WTC11 (cell line): Measurements from ENCODE around the gene CACNA1B.

ENCODE experiments used
- GTF2I ChIP-seq: fragments of 250-450 bp; sonication (Bioruptor Pico); conservative IDR thresholded peaks from 2 replicates; pipeline ENCODE4 v1.4.0; 2021; ENCODE audit warnings: mild to moderate bottlenecking
- NR3C1 ChIP-seq: sonication (generic); formaldehyde crosslinking; conservative IDR thresholded peaks from 2 replicates; pipeline ENCODE4 v1.8.1; 2023; ENCODE audit warnings: low read depth, mild to moderate bottlenecking, missing genetic modification reagents
- TF ChIP-seq, protein P1 (sequence below): fragments of 200-600 bp; IDR thresholded peaks from 2 replicates; pipeline ENCODE4 v1.8.0; 2022; ENCODE audit warnings: antibody characterized with exemption
- TF ChIP-seq, protein P2 (sequence below): sonication (generic); formaldehyde crosslinking; IDR thresholded peaks from 2 replicates; pipeline ENCODE4 v1.8.0; 2022; ENCODE audit warnings: mild to moderate bottlenecking, missing genetic modification reagents
- TF ChIP-seq, protein P3 (sequence below): sonication (generic); formaldehyde crosslinking; IDR thresholded peaks from 2 replicates; pipeline ENCODE4 v1.8.0; 2023; ENCODE audit warnings: missing genetic modification reagents
- TF ChIP-seq, protein P4 (sequence below): sonication (generic); formaldehyde crosslinking; IDR thresholded peaks from 2 replicates; pipeline ENCODE4 v1.8.1; 2023; ENCODE audit warnings: mild to moderate bottlenecking, missing genetic modification reagents
- TF ChIP-seq, protein P5 (sequence below): fragments of 250-450 bp; sonication (Bioruptor Pico); conservative IDR thresholded peaks from 2 replicates; pipeline ENCODE4 v1.9.0; 2021; ENCODE audit warnings: mild to moderate bottlenecking

DNA sequence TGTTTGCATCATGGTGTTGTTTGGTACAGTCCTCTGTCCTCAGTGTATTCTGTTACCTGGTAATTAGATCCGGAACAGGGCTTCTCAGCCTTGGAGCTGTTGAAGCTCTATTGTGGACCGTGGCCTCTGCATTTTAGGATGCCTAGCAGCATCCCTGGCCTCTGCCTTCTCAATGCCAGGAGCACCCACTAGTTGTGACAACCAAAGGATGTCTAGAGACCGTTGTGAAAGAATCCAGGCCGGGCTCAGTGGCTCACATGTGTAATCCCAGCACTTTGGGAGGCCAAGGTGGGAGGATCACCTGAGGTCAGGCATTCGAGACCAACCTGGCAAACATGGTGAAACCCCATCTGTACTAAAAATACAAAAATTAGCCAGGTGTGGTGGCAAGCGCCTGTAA lies 159.6 kb downstream of the CACNA1B start:
- TF ChIP-seq GTF2I: no peak
- TF ChIP-seq, protein P1, sequence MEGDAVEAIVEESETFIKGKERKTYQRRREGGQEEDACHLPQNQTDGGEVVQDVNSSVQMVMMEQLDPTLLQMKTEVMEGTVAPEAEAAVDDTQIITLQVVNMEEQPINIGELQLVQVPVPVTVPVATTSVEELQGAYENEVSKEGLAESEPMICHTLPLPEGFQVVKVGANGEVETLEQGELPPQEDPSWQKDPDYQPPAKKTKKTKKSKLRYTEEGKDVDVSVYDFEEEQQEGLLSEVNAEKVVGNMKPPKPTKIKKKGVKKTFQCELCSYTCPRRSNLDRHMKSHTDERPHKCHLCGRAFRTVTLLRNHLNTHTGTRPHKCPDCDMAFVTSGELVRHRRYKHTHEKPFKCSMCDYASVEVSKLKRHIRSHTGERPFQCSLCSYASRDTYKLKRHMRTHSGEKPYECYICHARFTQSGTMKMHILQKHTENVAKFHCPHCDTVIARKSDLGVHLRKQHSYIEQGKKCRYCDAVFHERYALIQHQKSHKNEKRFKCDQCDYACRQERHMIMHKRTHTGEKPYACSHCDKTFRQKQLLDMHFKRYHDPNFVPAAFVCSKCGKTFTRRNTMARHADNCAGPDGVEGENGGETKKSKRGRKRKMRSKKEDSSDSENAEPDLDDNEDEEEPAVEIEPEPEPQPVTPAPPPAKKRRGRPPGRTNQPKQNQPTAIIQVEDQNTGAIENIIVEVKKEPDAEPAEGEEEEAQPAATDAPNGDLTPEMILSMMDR: no peak
- TF ChIP-seq, protein P2, sequence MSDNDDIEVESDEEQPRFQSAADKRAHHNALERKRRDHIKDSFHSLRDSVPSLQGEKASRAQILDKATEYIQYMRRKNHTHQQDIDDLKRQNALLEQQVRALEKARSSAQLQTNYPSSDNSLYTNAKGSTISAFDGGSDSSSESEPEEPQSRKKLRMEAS (CRISPR knock-in tag): no peak
- TF ChIP-seq, protein P3, sequence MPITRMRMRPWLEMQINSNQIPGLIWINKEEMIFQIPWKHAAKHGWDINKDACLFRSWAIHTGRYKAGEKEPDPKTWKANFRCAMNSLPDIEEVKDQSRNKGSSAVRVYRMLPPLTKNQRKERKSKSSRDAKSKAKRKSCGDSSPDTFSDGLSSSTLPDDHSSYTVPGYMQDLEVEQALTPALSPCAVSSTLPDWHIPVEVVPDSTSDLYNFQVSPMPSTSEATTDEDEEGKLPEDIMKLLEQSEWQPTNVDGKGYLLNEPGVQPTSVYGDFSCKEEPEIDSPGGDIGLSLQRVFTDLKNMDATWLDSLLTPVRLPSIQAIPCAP: no peak
- TF ChIP-seq, protein P4, sequence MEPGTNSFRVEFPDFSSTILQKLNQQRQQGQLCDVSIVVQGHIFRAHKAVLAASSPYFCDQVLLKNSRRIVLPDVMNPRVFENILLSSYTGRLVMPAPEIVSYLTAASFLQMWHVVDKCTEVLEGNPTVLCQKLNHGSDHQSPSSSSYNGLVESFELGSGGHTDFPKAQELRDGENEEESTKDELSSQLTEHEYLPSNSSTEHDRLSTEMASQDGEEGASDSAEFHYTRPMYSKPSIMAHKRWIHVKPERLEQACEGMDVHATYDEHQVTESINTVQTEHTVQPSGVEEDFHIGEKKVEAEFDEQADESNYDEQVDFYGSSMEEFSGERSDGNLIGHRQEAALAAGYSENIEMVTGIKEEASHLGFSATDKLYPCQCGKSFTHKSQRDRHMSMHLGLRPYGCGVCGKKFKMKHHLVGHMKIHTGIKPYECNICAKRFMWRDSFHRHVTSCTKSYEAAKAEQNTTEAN (CRISPR knock-in tag): no peak
- TF ChIP-seq, protein P5, sequence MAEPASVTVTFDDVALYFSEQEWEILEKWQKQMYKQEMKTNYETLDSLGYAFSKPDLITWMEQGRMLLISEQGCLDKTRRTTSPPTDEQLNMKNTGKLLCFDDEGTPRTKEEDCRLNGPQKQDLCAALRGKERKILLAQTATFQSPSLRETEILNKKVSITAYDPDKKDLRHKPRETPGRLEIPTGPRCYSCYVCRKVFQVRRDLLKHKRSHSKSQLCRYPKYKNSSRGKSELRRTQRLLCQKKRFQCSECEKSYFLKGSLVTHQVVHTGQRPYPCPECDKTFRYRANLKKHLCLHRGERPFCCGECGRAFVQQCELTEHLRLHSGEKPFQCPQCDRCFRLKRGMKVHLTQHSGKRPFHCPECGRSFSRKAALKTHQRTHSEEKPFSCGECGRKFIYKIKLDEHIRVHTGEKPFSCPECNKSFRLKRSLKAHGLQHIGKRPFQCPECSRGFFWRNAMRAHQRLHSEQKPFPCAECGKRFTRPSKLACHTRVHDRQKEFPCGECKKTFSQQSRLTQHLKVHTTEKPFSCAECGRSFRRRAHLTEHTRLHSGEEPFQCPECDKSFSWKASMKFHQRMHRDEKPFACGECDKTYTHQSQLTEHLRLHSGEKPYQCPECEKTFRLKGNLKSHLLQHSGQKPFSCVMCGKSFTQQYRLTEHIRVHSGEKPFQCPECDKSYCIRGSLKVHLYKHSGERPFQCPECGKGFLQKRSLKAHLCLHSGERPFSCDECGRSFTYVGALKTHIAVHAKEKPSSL (CRISPR knock-in tag): no peak
- no peak for TF ChIP-seq NR3C1
